Fibroblast of pulmonary artery (primary cell): ENCODE data around the gene KCNQ2.
"Not testable (repeated sequence)": the region's sequence is repeated elsewhere in the genome, so short reads cannot be mapped to it uniquely, and the experiment has no call there.

Source experiments
- DNase-seq: peaks from one replicate; pipeline ENCODE4 v3.0.0-alpha.2; 2010; ENCODE audit warnings: low read depth
- H3K4me3 ChIP-seq: replicated peaks from 2 replicates; pipeline ENCODE4 v1.5.1; 2011; ENCODE audit warnings: low read depth, mild to moderate bottlenecking, control low read depth, low read length, moderate library complexity
- TF ChIP-seq, protein P1 (sequence below): IDR thresholded peaks from 2 replicates; pipeline ENCODE4 v1.5.1; 2011; ENCODE audit warnings: mild to moderate bottlenecking, control low read depth, low read length, inconsistent platforms; ENCODE audit errors: missing control alignments

KCNQ2 gene

DNA sequence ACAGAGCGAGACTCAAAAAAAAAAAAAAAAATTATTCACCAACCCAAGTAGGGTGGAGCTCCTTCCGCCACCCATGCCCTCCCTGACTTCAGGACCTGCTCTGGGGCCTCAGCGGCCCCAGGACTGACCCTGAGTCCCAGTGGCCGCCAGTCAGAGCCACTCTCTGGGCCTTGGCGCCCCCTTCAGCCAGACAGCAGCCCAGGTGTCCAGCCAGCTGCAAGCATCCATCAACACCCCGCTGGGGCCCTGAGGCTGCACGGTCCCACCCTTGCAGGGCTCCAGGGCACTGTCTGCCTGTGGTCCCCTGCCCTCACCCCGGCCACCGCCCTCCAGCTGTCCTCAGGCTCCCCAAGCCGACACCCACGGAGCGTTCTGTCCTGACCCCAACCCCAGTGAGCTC, 11.4 kb upstream of the KCNQ2 start:
- TF ChIP-seq, protein P1, sequence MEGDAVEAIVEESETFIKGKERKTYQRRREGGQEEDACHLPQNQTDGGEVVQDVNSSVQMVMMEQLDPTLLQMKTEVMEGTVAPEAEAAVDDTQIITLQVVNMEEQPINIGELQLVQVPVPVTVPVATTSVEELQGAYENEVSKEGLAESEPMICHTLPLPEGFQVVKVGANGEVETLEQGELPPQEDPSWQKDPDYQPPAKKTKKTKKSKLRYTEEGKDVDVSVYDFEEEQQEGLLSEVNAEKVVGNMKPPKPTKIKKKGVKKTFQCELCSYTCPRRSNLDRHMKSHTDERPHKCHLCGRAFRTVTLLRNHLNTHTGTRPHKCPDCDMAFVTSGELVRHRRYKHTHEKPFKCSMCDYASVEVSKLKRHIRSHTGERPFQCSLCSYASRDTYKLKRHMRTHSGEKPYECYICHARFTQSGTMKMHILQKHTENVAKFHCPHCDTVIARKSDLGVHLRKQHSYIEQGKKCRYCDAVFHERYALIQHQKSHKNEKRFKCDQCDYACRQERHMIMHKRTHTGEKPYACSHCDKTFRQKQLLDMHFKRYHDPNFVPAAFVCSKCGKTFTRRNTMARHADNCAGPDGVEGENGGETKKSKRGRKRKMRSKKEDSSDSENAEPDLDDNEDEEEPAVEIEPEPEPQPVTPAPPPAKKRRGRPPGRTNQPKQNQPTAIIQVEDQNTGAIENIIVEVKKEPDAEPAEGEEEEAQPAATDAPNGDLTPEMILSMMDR: peak; percentile 1
- H3K4me3 ChIP-seq: no peak overlapping the region
- no peak for DNase-seq

DNA sequence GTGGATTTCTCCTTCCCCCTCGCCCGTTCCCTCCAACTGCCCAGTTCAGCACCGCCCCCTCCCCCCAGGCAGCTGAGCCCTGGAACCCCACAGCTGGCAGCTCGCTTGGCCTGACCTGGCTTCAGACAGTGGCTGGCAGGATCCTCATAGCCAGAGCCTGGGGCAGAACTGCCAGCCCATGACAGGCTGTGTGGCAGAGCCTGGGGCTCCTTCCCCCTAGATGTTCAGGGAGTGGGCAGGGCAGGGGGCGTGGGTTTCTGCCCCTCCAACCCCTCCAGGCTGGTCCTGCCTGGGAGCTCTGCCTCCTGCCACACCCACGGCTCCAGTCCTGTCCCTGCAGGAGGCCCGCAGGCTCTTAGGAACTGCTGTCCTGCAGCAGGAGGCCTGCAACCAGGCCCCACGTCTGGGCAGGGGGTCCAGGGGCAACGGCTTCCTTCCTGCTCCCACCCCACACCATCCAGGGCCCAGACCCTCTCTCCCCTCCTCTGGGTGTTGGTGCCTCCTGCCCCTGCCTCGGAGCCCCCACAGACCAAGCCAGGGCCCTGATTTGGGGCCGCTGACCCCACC, 9.6 kb upstream of the KCNQ2 start:
- TF ChIP-seq, protein P1: no peak
- no peak overlapping the region for H3K4me3 ChIP-seq
- DNase-seq: no peak

DNA sequence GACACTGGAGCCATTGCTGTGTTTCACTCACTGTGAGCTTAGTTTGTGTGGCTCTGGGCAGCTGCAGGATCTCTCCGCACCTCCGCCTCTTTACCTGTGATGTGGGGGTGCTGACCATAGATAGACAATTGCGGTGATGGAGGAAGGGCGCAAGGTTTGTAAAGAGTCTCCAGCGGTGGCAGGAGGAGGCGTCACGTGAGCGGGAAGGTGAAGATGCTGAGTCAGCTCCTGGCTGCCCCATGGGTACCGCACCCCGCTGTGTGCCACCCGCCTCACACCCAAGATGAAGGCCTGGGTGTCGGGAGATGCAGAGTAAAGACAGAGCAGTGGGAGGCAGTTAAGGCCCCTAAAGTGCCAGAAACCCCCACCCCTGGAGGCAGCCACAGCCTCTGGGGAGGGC, 9.0 kb upstream of the KCNQ2 start:
- H3K4me3 ChIP-seq: no peak overlapping the region
- DNase-seq: no peak
- TF ChIP-seq, protein P1: no peak

DNA sequence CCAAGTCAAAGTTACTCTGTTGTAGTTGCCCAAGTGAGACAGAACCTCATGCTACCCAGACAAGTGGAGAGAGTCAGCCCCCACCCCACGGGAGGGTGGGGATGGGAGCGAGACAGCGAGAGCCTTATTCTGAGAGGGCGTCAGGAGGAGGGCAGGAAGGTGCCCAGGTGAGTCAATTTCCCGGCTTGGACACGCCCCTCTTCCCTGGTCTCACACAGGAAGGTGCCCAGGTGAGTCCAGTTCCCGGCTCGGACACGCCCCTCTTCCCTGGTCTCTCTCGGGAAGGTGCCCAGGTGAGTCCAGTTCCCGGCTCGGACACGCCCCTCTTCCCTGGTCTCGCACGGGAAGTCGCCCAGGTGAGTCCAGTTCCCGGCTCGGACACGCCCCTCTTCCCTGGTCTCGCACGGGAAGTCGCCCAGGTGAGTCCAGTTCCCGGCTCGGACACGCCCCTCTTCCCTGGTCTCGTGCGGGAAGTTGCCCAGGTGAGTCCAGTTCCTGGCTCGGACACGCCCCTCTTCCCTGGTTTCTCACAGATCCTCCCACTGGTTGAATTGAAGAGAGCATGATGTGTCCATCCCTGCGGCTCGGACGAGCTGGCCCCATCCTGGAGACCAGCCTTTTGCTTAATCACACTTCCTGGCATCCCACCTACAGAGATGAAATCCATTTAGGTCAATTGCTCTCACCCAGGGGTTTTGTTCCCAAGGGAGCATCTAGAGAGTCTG, 7.4 kb upstream of the KCNQ2 start:
- not testable (repeated sequence) for DNase-seq, H3K4me3 ChIP-seq

DNA sequence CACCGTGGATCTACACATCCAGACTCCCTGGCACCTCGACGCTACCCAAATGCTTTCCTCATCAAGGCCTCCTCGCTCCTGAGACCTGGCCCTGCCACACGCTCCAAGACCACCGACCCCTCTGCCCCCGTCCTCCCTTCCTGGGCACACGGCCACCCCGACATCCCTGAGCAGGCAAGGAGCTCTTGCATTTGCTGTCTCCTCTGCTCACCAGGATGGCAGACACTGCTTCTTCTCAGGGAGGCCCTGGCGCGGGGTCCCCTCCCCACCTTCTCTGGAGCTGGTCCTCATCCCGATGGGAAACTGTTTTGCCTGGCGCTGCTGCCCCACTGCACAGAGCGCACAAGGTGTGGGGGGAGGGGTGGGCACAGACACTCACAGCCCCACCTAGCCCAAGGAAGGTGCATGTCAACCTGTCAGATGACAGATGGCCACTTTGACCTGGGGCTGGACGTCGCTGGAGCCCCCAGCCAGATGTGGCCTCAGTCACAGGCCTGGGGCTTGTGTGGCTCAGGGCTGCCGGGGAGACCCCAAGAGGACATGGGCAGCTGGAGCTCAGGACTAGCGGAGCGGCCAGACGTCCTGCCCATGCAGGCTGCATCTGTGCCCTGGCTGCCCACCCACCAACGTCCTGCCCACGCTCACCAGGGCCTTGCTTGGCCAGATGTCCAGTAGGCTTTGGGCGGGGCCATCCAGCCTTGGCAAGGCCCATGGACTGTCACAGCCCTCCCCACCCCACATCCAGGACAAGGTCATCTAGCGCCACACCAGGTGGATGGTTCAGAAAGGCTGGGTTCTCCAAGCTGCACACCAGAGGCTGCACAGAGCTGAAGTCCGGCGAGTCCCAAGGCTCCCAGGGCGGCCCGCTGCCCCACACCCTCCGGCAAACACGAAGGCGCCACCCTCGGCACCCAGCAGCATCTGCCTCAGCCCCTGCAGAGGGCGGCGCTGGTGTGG, 6.2 kb upstream of the KCNQ2 start:
- H3K4me3 ChIP-seq: no peak overlapping the region
- no peak for DNase-seq
- TF ChIP-seq, protein P1: no peak

DNA sequence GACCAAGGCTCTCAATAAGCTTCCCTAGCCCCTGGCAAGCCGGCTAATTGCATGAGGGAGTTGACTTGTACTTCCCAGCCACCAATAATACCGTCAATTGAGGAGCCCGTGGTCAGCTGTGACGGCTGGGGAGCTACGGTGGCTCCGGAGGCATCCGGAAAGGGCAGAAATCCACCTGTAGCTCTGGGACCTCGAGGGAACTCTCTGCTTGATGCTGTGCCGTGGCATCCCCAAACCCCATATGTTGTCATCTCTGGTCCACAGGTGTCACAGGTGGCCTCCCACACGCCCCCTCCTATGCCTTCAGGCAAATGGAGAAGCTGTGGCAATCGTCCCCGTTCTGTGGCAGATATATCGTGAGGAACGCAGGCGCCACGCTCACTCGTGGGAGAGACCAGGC, 5.5 kb upstream of the KCNQ2 start:
- TF ChIP-seq, protein P1: no peak

DNA sequence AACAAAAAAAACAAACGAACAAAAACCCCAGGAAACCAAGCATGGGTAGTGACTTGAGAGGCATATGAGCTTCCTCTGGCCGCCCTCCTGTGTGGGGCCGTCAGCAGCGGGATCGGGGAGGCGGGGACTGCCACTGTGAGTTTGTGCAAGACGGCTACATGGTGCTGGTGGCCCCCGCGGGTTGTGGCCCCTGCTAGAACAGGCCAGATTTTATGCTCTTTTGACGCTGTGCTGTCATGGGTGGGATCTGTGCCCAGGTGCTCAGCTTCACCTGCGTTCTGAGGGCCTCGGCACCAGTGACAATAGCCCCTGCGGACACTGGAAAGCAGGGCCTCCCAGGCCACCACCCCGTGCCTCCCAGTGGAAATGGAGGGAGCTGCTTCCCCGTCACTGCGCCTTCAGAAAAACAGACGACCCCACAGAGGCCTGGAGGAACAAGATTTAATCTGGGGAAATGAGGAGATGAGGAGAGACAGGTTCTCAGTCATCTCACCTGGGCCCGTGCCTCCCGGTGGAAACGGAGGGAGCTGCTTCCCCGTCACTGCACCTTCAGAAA, 4.7 kb upstream of the KCNQ2 start:
- TF ChIP-seq, protein P1: no peak
- DNase-seq: no peak
- no peak overlapping the region for H3K4me3 ChIP-seq

More for the DNA sequence above, 5.5 kb upstream of the KCNQ2 start:
- H3K4me3 ChIP-seq: no peak overlapping the region
- no peak for DNase-seq
